ENCODE results near the gene TMEM250.

Gene TMEM250

GRCh38 chr9:136093995-136094881 lies 24.4 kb downstream of the TMEM250 start:
- DNase-seq (ENCODE audit: low read depth in 2 of 2): peak in 1 of 2 experiments; percentile 63

GRCh38 chr9:136093346-136093986 lies 25.2 kb downstream of the TMEM250 start:
- no peak for DNase-seq (ENCODE audit: low read depth in 2 of 2)

GRCh38 chr9:136092741-136093140 lies 25.9 kb downstream of the TMEM250 start:
- no peak for DNase-seq (ENCODE audit: low read depth in 2 of 2)

GRCh38 chr9:136092353-136092650 lies 26.4 kb downstream of the TMEM250 start:
- DNase-seq (ENCODE audit: low read depth in 2 of 2): no peak

- DNase-seq (ENCODE audit: low read depth in 2 of 2): no peak
These were observed 26.9 kb downstream of the TMEM250 start for GRCh38 chr9:136091582-136092352.

- no peak for DNase-seq (ENCODE audit: low read depth in 2 of 2)
These were observed 27.7 kb downstream of the TMEM250 start for GRCh38 chr9:136090768-136091581.

GRCh38 chr9:136090056-136090735 lies 28.5 kb downstream of the TMEM250 start:
- no peak for DNase-seq (ENCODE audit: low read depth in 2 of 2)

- no peak for DNase-seq (ENCODE audit: low read depth in 2 of 2)
These were observed 29.0 kb downstream of the TMEM250 start for GRCh38 chr9:136089697-136090045.

- DNase-seq (ENCODE audit: low read depth in 2 of 2): no peak
These were observed 29.6 kb downstream of the TMEM250 start for GRCh38 chr9:136088939-136089696.

- DNase-seq (ENCODE audit: low read depth in 2 of 2): no peak
These were observed 30.2 kb downstream of the TMEM250 start for GRCh38 chr9:136088481-136088938.

GRCh38 chr9:136087741-136088480 lies 30.8 kb downstream of the TMEM250 start:
- DNase-seq (ENCODE audit: low read depth in 2 of 2): no peak

GRCh38 chr9:136086951-136087740 lies 31.5 kb downstream of the TMEM250 start:
- no peak for DNase-seq (ENCODE audit: low read depth in 2 of 2)

GRCh38 chr9:136086213-136086881 lies 32.3 kb downstream of the TMEM250 start:
- no peak for DNase-seq (ENCODE audit: low read depth in 2 of 2)

- DNase-seq (ENCODE audit: low read depth in 2 of 2): no peak
These were observed 32.9 kb downstream of the TMEM250 start for GRCh38 chr9:136085815-136086212.

GRCh38 chr9:136084063-136084944 lies 34.4 kb downstream of the TMEM250 start:
- DNase-seq (ENCODE audit: low read depth in 2 of 2): no peak

GRCh38 chr9:136083558-136084062 lies 35.1 kb downstream of the TMEM250 start:
- no peak for DNase-seq (ENCODE audit: low read depth in 2 of 2)
